NK-92 (cell line): Measurements from ENCODE around the gene SH3RF1.
"Not testable (repeated sequence)": the region's sequence is repeated elsewhere in the genome, so short reads cannot be mapped to it uniquely, and the experiment has no call there.

Experiments used
- DNase-seq: peaks from one replicate; lab custom pipeline; 2025; ENCODE audit not compliant: unreplicated experiment; lab: John Stamatoyannopoulos, UW

Gene SH3RF1

DNA sequence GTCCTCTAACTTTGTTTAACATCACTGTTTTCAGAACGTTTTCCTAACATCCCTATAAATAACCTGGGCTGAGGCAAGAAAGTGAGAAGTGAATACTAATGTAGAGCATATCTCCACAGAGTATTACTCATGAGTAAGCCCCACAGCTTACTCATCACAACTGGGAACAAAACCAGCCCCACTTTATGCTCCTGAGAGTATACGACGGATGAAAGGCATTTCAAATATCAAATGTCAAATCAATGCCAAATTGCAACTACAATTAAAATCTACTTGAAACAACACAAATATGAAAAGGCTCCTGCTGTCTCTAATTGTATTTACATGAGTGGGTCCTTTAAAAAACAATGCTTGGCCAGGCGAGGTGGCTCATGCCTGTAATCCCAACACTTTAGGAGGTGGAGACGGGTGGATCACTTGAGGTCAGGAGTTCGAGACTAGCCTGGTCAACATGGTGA is 41.2 kb downstream of the SH3RF1 start:
- DNase-seq = no peak

DNA sequence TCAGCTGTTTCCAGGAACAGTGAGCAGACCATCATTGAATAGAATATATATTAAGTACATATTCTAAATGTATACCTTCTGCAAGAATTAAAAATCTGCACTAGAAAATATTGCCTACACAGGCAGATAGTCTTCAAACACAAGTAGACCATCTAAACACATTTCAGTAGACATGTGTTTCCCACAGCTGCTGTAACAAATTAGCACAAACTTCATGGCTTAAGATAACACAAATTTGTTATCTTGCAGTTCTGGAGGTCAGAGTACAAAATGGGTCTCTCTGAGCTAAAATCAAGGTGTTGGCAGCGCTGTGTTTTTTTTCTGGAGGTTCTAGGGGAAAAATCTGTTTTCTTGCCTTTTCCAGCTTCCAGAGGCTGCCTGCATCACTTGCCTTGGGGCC is 42.7 kb downstream of the SH3RF1 start:
- no peak for DNase-seq

DNA sequence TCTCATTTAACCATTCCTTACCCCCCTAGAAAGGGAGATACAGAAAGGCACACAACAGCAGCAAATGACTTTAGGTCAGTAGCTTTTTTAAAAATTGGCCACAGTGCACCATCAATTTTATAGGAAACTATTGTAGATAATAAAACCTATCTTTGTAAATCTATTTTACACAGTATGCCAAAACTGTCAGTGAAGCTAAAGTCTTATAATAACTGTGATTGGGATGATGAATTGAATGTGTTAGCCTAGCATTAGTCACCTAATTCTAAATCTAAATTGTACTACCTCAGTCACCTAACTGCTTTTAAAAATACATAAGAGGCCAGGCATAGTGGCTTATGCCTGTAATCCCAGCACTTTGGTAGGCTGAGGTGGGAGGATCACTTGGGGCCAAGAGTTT is 44.2 kb downstream of the SH3RF1 start:
- no peak for DNase-seq

DNA sequence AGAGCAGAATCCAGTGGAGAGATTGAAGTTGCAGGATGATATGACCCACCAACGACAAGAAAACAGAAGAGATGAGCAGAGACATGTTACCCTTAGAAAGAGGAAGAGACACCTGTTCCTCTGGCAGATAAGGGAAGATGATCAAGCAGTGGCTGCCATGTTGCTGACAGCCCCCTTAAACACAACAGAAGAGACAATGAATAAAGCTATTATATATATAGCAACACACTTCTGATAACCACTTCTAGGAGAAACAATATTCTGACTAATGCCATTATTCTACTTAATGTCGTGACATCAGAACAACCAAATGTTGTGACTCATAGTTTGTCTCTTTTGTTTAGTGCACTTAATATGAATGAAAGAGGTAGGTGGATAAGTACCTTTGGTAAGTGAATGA is 44.9 kb downstream of the SH3RF1 start:
- no peak for DNase-seq

DNA sequence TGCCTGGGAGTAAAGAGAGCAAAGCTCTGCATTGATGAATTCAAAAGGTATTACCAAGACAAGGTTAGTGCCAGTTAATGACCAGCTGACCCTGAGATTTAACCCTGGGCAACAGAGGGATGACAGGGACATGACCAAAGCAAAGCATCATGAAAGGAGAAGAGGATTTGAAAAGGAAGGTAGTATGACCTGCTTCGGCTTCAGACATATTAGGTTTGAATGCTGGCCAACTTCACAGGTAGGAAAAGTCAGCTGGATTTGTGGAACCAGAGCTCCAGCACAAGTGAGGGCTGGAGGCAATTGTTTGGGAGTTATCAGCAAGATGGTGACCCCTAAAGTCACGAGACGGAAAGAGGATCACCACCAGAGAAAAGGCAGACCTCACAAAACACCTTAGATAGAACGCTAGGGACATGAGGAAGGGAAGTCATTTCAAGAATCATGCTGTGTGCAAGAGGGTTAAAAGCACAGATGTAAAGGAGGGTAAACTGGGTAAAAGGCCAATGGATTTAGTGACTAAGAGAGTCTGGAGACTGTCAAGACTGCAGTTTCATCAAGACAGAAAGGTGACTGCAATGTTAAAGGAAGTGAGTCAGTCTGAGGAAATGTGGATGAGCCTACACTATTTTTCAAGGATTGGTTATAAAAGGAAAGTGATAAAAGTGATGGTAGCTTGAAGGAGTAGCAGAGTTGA is 45.6 kb downstream of the SH3RF1 start:
- no peak for DNase-seq

DNA sequence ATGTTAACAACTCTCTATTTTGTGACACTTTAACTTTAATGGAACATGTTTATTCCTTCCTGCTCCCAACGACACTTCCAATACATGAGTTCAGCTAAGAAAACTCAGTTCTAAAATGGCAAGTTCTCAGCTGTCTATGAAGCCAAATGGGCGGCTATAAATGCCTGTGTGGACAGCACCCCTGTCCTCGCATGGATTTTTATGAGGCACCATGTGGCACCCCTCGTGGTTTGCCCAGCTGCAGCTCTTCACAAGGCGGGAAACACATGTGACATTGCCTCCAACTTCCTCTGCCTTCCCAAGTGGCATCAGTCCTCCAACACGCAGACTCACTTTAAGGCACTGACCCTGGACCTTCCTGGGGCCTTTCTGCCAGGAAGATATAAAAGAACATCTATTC is 48.0 kb downstream of the SH3RF1 start:
- DNase-seq = no peak

DNA sequence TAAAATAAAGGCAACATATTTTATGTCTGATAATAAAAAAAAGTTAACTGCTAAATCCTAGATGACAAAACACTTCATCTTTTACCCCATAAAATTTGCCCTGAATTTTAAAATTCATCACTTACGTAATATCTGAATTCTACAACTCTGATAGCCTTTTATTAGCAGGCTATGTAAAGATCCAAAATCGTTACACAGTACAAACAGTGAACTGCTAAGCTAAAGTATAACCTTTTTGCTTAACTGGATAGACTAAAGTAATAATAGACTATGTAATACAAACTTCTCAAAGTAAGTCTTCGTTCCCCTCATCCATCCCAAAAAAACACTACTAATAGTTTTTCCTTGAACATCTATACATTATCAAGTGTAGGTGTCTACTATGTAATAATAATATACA is 49.1 kb downstream of the SH3RF1 start:
- no peak for DNase-seq

DNA sequence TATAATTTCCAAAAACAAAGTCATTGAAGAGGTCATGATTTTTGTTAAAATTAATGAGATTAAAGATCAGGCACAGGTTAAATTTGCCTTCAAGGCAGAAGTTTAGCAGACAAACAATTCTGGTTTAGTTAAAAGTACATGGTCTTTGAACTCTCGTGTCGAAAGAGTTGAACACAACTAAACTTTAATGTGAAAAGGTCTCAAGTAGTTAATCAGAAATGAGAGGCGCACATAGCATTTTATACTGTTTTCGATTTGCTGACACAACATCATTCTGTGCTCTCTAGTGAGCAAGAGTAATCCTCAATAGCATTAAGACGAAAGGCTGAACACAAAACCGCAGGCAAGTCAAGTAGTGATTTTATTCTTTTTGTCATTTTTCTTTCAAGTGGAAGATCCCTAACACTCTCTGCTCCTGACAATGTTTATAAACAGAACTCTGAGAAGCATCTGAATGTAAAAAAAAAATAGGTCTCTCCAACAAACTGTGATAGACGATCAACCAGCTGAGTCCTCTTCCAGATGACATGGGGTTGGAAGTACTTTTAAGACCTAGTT is 49.8 kb downstream of the SH3RF1 start:
- DNase-seq = no peak

DNA sequence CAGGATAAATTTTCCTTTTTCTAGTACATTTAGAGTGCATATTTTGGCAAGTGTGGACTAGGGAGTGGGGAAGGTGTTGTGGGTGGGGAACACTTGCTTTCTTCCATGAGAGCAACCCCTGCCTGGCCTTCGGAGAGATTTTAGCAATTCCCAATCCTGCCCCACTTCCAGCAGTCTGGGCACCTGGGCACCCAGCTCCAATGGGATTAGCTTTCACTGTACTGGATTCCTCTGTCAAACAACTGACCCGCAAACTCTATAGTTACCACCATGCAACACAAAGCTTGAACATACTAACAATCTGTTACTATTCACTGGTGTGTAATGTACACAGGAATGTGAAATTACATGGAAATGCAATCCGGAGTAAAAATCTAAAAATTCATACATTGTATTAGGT is 50.3 kb downstream of the SH3RF1 start:
- DNase-seq = no peak

DNA sequence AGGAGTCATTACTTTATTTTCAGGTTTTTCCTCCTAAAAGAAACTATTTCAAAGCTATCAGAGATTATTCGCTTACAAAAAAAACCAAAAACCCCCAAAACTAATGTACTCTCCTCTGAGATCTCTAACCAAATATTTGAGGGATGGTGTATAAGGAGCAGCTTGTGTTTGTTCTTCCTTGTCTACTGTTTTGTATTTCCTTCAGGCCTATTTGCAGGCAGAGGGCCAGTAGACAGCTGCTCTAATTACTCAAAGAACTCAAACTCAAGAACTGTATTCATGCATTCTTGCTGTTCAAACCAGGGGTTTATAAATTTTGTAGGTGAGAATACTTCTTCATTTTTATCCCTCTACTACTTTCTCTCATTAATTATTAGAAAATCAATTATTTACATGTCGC is 51.3 kb downstream of the SH3RF1 start:
- DNase-seq = no peak

DNA sequence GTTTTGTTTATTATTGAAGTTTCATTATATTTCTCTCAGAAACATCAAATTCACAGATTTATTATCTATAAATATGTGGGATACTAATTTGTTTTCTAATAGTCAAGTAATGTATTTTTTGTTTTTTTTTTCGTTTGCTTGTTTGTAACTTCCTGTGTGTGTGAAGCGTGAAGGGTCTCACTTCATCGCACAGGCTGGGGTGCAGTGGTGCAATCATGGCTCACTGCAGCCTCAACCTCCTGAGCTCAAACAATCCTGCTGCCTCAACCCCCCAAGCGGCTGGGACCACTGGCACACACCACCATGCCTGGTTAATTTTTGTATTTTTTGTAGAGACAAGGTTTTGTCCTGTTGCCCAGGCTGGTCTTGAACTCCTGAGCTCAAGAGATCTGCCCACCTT is 55.1 kb downstream of the SH3RF1 start:
- DNase-seq = no peak

DNA sequence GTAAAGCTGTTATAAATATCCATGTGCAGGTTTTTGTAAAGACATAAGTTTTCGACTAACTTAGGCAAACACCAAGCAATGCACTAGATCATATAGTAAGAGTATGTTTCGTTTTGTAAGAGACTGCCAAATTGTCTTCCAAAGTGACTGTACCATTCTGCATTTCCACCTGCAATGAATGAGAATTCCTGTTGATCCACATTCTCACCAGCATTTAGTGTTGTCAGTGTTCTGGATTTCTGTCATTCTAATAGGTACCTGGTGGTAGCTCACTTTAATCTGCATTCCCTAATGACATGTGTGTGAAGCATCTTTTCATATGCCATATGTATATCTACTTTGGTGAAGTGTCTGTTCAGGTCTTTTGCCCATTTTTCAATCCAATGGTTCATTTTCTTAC is 57.8 kb downstream of the SH3RF1 start:
- DNase-seq = no peak

DNA sequence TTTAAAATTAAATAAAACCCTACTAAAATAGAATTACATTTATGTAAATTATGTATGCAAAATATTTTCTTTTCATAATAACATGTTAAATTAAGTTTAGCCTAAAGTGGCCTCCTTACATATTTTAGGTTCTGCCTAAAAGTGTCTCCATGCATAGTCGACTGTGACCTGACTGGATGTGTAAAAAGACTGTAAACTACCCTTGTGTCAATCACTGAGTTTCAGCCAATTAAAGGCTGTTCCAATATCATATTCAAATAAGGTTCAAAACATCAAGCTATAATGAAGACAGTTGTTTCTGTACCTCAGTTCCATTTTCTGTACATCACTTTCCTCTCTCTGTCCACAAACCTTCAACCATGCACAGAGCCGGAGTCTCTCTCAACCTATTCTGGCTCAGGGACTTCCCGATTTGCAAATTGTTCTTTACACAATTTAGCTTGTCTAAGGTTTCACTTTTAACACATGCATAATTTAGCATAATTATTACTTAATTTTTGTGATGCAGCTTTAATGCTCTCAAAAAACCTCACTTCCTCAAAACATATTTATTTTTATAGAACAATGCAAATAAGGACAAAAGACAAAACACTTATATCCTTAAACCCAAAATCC is 60.1 kb downstream of the SH3RF1 start:
- no peak for DNase-seq

DNA sequence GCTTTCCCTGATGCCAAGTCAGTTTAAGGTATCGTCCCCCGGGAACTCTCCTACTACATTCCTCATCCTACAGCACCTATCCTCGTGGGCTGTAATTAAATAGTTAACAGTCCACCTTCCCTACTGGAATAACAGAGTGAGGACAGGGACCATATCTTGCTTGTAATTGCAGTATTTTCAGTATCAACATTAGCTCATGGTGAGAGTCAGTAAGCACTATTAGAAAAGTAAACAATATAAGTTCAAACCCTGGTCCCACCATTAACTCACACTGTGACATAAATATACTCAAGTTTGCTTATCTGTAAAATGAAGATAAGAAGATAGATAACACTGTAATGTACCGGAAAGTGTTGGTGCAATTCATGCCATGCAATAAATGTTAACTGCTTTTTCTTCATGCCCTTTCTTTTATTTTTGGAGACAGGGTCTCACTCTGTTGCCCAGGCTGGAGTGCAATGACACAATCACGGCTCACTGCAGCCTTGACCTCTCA is 61.3 kb downstream of the SH3RF1 start:
- no peak for DNase-seq

DNA sequence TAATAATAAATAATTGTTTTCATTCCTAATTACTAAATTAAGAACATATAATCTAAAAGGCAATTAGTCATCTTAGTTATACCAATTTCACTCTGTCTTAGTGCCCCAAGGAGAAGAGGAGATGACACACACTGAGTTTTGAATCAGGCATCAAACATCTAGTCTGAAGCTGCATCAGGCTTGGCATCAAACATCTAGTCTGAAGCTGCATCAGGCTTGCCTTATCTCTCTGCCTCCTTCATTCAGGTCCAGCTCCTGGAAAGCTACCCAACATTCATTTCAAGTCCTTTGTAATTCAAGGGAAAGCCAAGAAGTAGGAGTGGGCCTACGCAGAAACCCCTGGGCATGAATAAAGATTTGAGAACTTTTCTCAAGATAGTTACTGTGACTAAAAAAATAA is 62.2 kb downstream of the SH3RF1 start:
- DNase-seq = no peak

DNA sequence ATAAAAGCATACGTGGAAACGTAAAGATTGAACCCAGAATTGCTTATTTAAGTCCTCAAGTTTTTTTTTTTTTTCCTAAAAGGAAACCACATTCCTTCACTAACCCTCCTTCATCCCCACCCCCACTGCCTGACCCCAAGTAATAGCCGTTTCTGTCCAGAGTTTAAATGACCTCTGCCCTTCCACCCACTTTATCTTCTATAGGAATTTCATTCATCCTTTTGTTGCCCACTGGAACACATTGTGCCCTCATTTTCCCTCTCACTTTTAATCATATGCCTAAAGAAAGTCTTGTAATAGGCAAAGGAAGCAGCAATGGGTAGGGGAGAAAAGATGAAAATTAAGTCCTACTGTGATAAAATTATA is 62.7 kb downstream of the SH3RF1 start:
- DNase-seq = no peak

DNA sequence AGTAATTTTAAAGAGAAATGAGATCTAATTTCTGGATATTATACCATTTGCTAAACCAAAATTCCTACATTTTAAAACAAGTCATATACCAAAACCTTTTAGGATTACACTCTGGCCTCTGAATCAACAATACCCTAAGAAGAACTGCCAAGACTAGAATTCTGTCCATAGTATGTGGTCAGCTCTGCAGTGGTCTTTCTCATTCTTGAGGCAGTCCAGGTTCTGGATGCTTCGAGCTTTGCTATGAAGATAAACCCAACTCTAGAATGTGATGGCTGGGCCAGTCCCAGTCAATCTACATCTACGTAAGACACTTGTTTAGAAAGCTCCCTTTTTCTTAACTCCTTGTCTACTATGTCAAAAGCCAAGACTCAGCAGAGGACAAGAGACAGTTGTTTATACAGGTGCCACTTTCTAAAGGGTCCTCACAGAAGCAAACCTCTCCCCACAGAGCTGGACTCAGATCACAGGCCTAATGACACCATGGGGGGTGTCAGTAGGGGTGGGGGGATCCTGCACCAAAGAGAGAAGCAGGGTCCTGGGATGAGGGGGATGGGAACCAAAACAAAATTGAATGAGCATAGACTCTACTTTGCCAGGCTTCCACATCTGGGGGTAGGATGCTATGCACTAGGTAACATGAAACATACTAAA is 63.2 kb downstream of the SH3RF1 start:
- no peak for DNase-seq

DNA sequence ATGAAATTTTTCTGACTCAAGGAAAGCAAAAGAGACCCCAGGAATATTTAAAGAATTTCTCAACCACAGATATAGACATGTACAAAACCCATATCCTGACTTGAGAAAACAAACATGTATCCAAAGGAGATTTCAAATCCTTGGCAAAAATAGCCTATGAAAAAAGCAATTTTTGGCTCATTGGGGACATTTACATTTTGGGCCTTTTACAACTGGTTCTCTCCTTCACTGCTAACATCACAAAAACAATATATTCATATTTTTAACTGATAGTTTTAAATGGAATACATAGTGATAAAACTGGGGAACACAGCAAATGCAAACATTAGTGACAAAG is 65.0 kb downstream of the SH3RF1 start:
- no peak for DNase-seq

DNA sequence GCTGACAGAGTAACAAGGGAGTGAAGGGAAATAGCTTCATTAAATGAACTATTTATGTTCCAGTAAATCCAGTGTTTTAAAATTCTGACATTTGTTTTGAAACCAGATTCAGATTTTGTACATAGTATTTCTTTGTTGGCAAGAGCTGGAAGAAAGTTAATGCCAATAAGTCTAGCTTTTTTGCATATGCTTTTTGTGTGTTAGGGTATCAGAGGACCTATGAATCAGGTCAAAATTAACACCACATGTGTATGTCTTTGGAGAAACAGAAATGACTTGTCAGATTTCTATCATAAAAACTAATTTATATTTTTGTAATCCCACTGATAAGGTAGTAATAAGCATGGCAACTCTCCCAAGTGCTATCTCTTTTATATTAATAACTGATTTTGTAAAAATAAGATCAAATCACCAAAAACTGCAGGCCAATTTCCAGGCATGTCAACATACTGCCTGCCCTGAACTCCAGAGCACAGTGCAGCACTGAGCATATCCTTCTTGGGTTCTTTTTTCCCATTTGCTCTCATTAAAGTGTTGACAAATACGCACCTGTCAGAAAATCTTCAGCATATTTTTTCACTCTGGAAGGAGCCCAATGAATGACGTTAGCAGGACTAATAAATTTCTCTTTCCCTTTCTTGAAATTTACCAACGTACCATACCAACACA is 65.5 kb downstream of the SH3RF1 start:
- DNase-seq = no peak

DNA sequence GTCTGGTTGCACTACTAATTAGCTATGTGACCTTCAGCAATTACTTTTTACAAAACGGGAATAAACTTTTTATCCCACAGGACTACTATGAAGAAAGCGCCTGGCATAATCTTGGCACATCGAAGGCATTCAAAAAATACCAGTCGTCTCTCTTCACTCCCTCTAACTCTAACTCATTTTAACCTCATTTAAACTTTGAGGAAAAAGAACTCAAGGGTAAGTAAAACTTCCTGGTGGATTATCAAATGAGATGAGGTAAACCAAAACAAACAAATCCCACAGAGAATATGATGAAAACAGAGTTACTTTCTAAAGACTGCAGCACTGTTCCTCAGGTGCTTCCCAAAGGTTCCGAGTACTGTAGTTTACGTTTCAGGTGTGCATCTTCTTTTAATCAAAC is 66.9 kb downstream of the SH3RF1 start:
- no peak for DNase-seq

DNA sequence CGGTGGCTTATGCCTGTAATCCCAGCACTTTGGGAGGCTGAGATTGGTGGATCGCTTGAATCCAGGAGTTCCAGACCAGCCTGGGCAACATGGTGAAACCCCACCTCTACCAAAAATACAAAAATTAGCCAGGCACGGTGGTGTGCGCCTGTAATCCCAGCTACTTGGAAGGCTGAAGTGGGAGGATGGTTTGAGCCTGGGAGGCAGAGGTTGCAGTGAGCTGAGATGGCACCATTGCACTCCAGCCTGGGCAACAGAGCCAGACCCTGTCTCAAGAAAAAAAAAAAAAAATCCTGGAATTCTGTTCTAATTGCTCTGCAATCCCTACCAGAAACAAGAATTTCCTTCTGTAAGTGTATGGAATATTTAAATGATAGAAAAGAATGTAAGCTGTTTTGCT is 67.5 kb downstream of the SH3RF1 start:
- not testable (repeated sequence) for DNase-seq

DNA sequence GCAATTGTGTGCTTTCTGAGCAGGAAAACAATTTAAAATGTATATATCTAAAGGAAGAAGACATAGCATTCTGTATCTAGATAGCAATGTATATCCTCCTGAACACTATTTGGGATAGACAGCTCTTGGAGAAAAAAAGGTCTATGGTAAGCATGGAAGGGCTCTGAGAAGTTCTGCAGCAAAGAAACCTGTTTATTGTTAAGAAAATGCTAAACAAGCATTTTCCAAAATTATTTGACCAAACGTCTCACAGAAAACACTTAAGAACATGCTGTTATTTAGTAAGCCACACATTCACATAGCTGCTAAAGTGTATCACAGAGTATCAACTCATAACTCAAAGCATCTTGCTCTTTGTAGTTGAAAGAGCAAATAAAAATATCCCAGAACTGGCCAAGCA is 67.9 kb downstream of the SH3RF1 start:
- no peak for DNase-seq
